HG03439 (cell line): ENCODE results near the gene AMPD3.

Experiments used
- ATAC-seq: cut with Tn5 transposase; IDR thresholded peaks from one replicate; pipeline ENCODE4 v1.9.1; 2021; ENCODE audit warnings: mild to moderate bottlenecking, moderate library complexity; ENCODE audit not compliant: unreplicated experiment

The AMPD3 gene

GRCh38 chr11:10528121-10528520, 73.1 kb downstream of the AMPD3 start:
- no peak for ATAC-seq

GRCh38 chr11:10529279-10529678, 74.2 kb downstream of the AMPD3 start:
- no peak for ATAC-seq

GRCh38 chr11:10532526-10532925, 77.5 kb downstream of the AMPD3 start:
- no peak for ATAC-seq

- ATAC-seq: no peak
Observed at GRCh38 chr11:10533323-10533722, 78.3 kb downstream of the AMPD3 start.

- ATAC-seq: no peak
Observed at GRCh38 chr11:10534316-10534715, 79.3 kb downstream of the AMPD3 start.

GRCh38 chr11:10537600-10537999, 82.5 kb downstream of the AMPD3 start:
- no peak for ATAC-seq

GRCh38 chr11:10538924-10539323, 83.9 kb downstream of the AMPD3 start:
- ATAC-seq: no peak

GRCh38 chr11:10539339-10539738, 84.3 kb downstream of the AMPD3 start:
- no peak for ATAC-seq

GRCh38 chr11:10540546-10540914, 85.5 kb downstream of the AMPD3 start:
- peak; percentile 37 for ATAC-seq

- peak; percentile 99 for ATAC-seq
Observed at GRCh38 chr11:10540915-10541560, 86.0 kb downstream of the AMPD3 start, which contains the start of gene RNF141. Gene RNF141 (minus strand): TSS chr11:10541187. CDS start chr11:10534158, 7,029 bp downstream.

- no peak for ATAC-seq
Observed at GRCh38 chr11:10541561-10541930, 86.5 kb downstream of the AMPD3 start.

GRCh38 chr11:10542776-10543175, 87.7 kb downstream of the AMPD3 start:
- ATAC-seq: no peak

GRCh38 chr11:10543782-10544181, 88.7 kb downstream of the AMPD3 start:
- ATAC-seq: no peak

GRCh38 chr11:10544491-10545465, 89.7 kb downstream of the AMPD3 start:
- no peak for ATAC-seq

- ATAC-seq: no peak
Observed at GRCh38 chr11:10550503-10551289, 95.6 kb downstream of the AMPD3 start.

GRCh38 chr11:10551290-10551592, 96.2 kb downstream of the AMPD3 start:
- ATAC-seq: no peak

- no peak for ATAC-seq
Observed at GRCh38 chr11:10551845-10552352, 96.8 kb downstream of the AMPD3 start.

- no peak for ATAC-seq
Observed at GRCh38 chr11:10556590-10556989, 101.5 kb downstream of the AMPD3 start.
